Hepatocyte (in vitro differentiated cells): ENCODE data around the gene BOLA3. TPM values are rescaled to one million over a fixed set of nuclear protein-coding genes. Genes with fewer than 3 reads are reported as not detected.

ENCODE experiments used
- DNase-seq: peaks from one replicate; pipeline ENCODE4 v3.0.0-alpha.2; 2016; ENCODE audit warnings: low spot score
- H2AFZ ChIP-seq: fragments of 200-600 bp; sonication (generic); 2 replicates; pipeline ENCODE4 v1.6.0; 2016; ENCODE audit warnings: antibody characterized with exemption, mild to moderate bottlenecking
- H3K27ac ChIP-seq: fragments of 200-600 bp; sonication (generic); 2 replicates; pipeline ENCODE4 v1.5.1; 2016; ENCODE audit warnings: mild to moderate bottlenecking
- H3K27me3 ChIP-seq: fragments of 200-600 bp; sonication (generic); 2 replicates; pipeline ENCODE4 v1.6.1; 2016
- H3K36me3 ChIP-seq: fragments of 200-600 bp; sonication (generic); replicated peaks from 2 replicates; pipeline ENCODE4 v1.5.1; 2016; ENCODE audit warnings: low read depth; ENCODE audit not compliant: insufficient read depth
- H3K4me1 ChIP-seq: fragments of 200-600 bp; sonication (generic); 2 replicates; pipeline ENCODE4 v1.5.1; 2016; ENCODE audit warnings: mild to moderate bottlenecking, moderate library complexity; ENCODE audit not compliant: insufficient read depth
- H3K4me2 ChIP-seq: fragments of 200-600 bp; sonication (generic); 2 replicates; pipeline ENCODE4 v1.6.0; 2016
- H3K4me3 ChIP-seq: fragments of 200-600 bp; sonication (generic); 2 replicates; pipeline ENCODE4 v1.5.1; 2016; ENCODE audit warnings: mild to moderate bottlenecking
- H3K79me2 ChIP-seq: fragments of 200-600 bp; sonication (generic); 2 replicates; pipeline ENCODE4 v1.6.0; 2017; ENCODE audit warnings: mild to moderate bottlenecking
- H3K9me2 ChIP-seq: fragments of 200-600 bp; sonication (generic); replicated peaks from 2 replicates; pipeline ENCODE4 v1.6.0; 2017; ENCODE audit warnings: mild to moderate bottlenecking; ENCODE audit not compliant: insufficient read depth
- H3K9me3 ChIP-seq: fragments of 200-600 bp; sonication (generic); 2 replicates; pipeline ENCODE4 v1.5.1; 2016; ENCODE audit warnings: low read depth, mild to moderate bottlenecking
- H4K20me1 ChIP-seq: fragments of 200-600 bp; sonication (generic); 2 replicates; pipeline ENCODE4 v1.6.0; 2016; ENCODE audit warnings: mild to moderate bottlenecking; ENCODE audit not compliant: insufficient read depth, poor library complexity, severe bottlenecking
- EZH2 ChIP-seq: fragments of 200-600 bp; sonication (generic); IDR thresholded peaks from 2 replicates; pipeline ENCODE4 v1.6.1; 2016; ENCODE audit warnings: antibody characterized with exemption, mild to moderate bottlenecking, borderline replicate concordance
- EZH2phosphoT487 ChIP-seq: fragments of 200-600 bp; sonication (generic); IDR thresholded peaks from one replicate; pipeline ENCODE4 v1.6.1; 2018; ENCODE audit warnings: antibody characterized with exemption, mild to moderate bottlenecking, low read depth, moderate library complexity; ENCODE audit not compliant: unreplicated experiment, severe bottlenecking
- WGBS: methylation state at CpG from one replicate; pipeline ENCODE4 v1.1.6; 2016; ENCODE audit warnings: low lambda C conversion rate; ENCODE audit errors: missing lambda C conversion rate; 5-methylcytosine and 5-hydroxymethylcytosine counted together
- polyA plus RNA-seq: library from polyadenylated mRNA; unstranded; fragments of >200 nt; fragmentation: Nextera tagmentation; extraction: Ambion mirVana; gene quantifications from 2 replicates; pipeline ENCODE4 v1.2.1, GENCODE V29; 2016
- total RNA-seq: library from RNA; depleted of rRNA; stranded (reverse); fragments of >200 nt; gene quantifications from 2 replicates; pipeline ENCODE4 v1.2.3, GENCODE V29; 2014
- TF ChIP-seq, protein P1 (sequence below): fragments of 200-600 bp; sonication (generic); IDR thresholded peaks from 2 replicates; pipeline ENCODE4 v1.5.1; 2016; ENCODE audit warnings: antibody characterized with exemption, mild to moderate bottlenecking; ENCODE audit not compliant: poor library complexity

Gene BOLA3
- total and polyA plus RNA-seq, 2 experiments from 2014 or later, result 43.8 to 56.3 TPM

DNA sequence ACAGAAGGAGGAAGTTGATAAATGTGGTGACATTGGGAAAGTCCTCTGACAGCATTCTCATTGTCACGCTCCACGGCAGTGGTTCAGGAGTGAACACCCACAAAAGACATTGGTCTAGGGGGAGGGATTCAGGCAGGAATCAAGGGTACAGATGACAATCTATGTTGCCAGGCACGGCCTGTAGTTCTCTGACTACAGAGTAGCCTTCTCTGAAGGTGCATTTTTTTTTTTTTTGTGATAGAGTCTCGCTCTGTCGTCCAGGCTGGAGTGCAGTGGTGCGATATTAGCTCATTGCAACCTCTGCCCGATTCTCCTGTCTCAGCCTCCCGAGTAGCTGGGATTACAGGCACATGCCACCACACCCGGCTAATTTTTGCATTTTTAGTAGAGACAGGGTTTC, 38.3 kb upstream of the BOLA3 start:
- Histone ChIP-seq H3K4me2 (no peak overlapping the region), H4K20me1 (no peaks in the 10 kb centered on the region), H3K9me3 (no peaks in the 10 kb centered on the region), H3K36me3 (no peaks in the 10 kb centered on the region), H3K9me2 (no peaks in the 10 kb centered on the region), H3K4me3 (no peak overlapping the region), H3K27me3 (peaks cover 3% of the 10 kb centered on the region), H3K4me1 (no peaks in the 10 kb centered on the region), H3K79me2 (no peaks in the 10 kb centered on the region), H3K27ac (no peak overlapping the region), H2AFZ (no peak overlapping the region)
- TF ChIP-seq EZH2 (no peak), EZH2phosphoT487 (no peak)
- TF ChIP-seq, protein P1, sequence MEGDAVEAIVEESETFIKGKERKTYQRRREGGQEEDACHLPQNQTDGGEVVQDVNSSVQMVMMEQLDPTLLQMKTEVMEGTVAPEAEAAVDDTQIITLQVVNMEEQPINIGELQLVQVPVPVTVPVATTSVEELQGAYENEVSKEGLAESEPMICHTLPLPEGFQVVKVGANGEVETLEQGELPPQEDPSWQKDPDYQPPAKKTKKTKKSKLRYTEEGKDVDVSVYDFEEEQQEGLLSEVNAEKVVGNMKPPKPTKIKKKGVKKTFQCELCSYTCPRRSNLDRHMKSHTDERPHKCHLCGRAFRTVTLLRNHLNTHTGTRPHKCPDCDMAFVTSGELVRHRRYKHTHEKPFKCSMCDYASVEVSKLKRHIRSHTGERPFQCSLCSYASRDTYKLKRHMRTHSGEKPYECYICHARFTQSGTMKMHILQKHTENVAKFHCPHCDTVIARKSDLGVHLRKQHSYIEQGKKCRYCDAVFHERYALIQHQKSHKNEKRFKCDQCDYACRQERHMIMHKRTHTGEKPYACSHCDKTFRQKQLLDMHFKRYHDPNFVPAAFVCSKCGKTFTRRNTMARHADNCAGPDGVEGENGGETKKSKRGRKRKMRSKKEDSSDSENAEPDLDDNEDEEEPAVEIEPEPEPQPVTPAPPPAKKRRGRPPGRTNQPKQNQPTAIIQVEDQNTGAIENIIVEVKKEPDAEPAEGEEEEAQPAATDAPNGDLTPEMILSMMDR, result no peak
- no peak for DNase-seq
- WGBS, result 90% methylated on average over 9 of the region's 9 CpGs

DNA sequence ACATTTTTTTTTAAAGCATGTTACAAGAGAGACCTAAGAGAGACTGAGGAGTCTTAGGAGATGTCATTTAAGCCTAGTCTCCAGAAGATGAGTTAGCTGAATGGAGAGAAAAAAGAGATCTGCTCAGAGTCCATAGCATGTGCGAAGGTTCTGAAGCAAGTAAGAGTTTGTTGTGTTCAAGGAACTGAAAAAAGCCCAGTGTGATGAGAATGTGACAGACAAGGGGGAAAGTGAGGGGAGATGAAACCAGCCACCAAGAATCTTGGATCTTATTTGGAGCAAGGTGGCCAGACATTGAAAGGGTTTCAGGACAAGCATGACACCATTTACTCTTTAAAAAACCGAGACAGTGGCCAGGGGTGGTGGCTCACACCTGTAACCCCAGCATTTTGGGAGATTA, 36.2 kb upstream of the BOLA3 start:
- H3K27me3 ChIP-seq, result no peaks in the 10 kb centered on the region
- H4K20me1 ChIP-seq, result no peaks in the 10 kb centered on the region
- H3K9me2 ChIP-seq, result no peaks in the 10 kb centered on the region
- DNase-seq, result no peak
- H3K4me1 ChIP-seq, result no peaks in the 10 kb centered on the region
- WGBS, result 88% methylated on average over 2 of the region's 2 CpGs
- H3K4me2 ChIP-seq, result no peak overlapping the region
- H3K4me3 ChIP-seq, result no peak overlapping the region
- TF ChIP-seq, protein P1, result no peak
- no peak for TF ChIP-seq EZH2
- TF ChIP-seq EZH2phosphoT487, result no peak
- H3K79me2 ChIP-seq, result no peaks in the 10 kb centered on the region
- no peak overlapping the region for H2AFZ ChIP-seq
- no peak overlapping the region for H3K27ac ChIP-seq
- H3K36me3 ChIP-seq, result no peaks in the 10 kb centered on the region
- H3K9me3 ChIP-seq, result no peaks in the 10 kb centered on the region

DNA sequence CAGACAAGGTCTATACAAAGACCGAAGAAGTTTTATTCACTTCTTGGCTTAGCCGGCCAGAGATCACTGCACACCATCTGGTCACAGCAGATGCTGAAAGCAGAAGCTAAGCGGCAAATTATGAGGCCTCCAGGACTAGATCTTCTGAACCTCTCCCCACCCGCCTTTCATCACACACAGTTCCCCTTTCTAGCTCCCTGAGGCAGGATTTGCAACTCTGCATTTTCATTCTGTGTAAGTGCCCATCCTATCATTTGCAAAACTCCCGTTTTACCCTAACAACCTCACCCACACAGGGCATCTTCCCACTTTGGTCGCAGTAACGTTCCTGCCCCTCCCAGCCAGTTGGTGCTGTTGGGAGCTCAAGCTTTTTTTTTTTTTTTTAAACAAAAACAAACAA, 34.0 kb upstream of the BOLA3 start:
- Histone ChIP-seq H3K4me2 (no peak overlapping the region), H3K9me2 (no peaks in the 10 kb centered on the region), H3K4me3 (no peak overlapping the region), H4K20me1 (peaks cover 12% of the 10 kb centered on the region), H3K9me3 (no peaks in the 10 kb centered on the region), H3K4me1 (peaks cover 5% of the 10 kb centered on the region), H3K36me3 (no peaks in the 10 kb centered on the region), H3K27ac (no peak overlapping the region), H3K27me3 (no peaks in the 10 kb centered on the region), H2AFZ (no peak overlapping the region), H3K79me2 (peaks cover 14% of the 10 kb centered on the region)
- no peak for DNase-seq
- 61% methylated on average over 7 of the region's 7 CpGs for WGBS
- TF ChIP-seq EZH2 (no peak), EZH2phosphoT487 (no peak)
- TF ChIP-seq, protein P1, result no peak
